Aorta (tissue), 5 donors: ENCODE measurements around the gene CPA5. TPM values are rescaled to one million over a fixed set of nuclear protein-coding genes. Genes with fewer than 3 reads are reported as not detected.

ENCODE experiments used
- ATAC-seq: fragments of 200-7000 bp; cut with Tn5 transposase; one replicate; pipeline ENCODE4 v1.9.1; 2022; ENCODE audit warnings: moderate library complexity; ENCODE audit not compliant: low FRiP score
- DNase-seq, 2 donors: peaks; one replicate each; pipeline ENCODE4 v3.0.0-alpha.2; 2020
- H3K27ac ChIP-seq, 2 donors: one replicate each; pipeline ENCODE4 v1.5.1; 2013; ENCODE audit warnings: low read length in 2 of 2, mild to moderate bottlenecking in 2 of 2, moderate library complexity in 2 of 2, control low read depth in 1 of 2, inconsistent platforms in 1 of 2, low read depth in 1 of 2
- H3K27me3 ChIP-seq, 2 donors: one replicate each; pipeline ENCODE4 v1.6.1; 2013; ENCODE audit warnings: control low read depth in 1 of 2, low read length in 1 of 2, mild to moderate bottlenecking in 1 of 2, moderate library complexity in 1 of 2; ENCODE audit not compliant: insufficient read depth in 2 of 2, control insufficient read depth in 1 of 2
- H3K36me3 ChIP-seq, 2 donors: one replicate each; pipeline ENCODE4 v1.6.1; 2013; ENCODE audit warnings: control low read depth in 1 of 2, low read length in 1 of 2, mild to moderate bottlenecking in 1 of 2; ENCODE audit not compliant: insufficient read depth in 2 of 2, control insufficient read depth in 1 of 2
- H3K4me1 ChIP-seq, 2 donors: one replicate each; pipeline ENCODE4 v1.6.1; 2013; ENCODE audit warnings: low read length in 2 of 2, control low read depth in 1 of 2, mild to moderate bottlenecking in 1 of 2, moderate library complexity in 1 of 2; ENCODE audit not compliant: insufficient read depth in 2 of 2, control insufficient read depth in 1 of 2
- H3K4me3 ChIP-seq, 2 donors: one replicate each; pipeline ENCODE4 v1.5.1; 2013; ENCODE audit warnings: low read length in 2 of 2, control low read depth in 1 of 2, mild to moderate bottlenecking in 1 of 2
- H3K9me3 ChIP-seq: one replicate; pipeline ENCODE4 v1.6.1; 2013; ENCODE audit warnings: mild to moderate bottlenecking, low read length; ENCODE audit not compliant: control insufficient read depth
- WGBS, 2 donors: extraction: QIAGEN DNeasy Blood & Tissue Kit; methylation state at CpG; one replicate each; pipeline ENCODE4 v1.1.7; 2013; 5-methylcytosine and 5-hydroxymethylcytosine counted together
- intact Hi-C, 2 donors: fragments of 100-400 bp; cut with DNase I; formaldehyde crosslinking; loops; one replicate each; pipeline versions ENCODE4 v1.14.2 to v1.15.0; 2022
- polyA plus RNA-seq, 2 donors: library from polyadenylated mRNA; stranded (reverse); fragments of 200-250 nt; gene quantifications; one replicate each; pipeline ENCODE4 v1.2.3, GENCODE V29; 2013
- total RNA-seq, 2 donors: library from RNA; stranded (reverse); fragmentation: NEBNext Ultra II Directional; extraction: Animal tissue kit (Norgen Biotek cat#: 25700); gene quantifications; one replicate each; pipeline ENCODE4 v1.2.1, GENCODE V29; 2021
- donor health status: healthy with polysubstance abuse.
- donor health status: Bipolar disorder and iron deficiency.
- donor health status: DM: no; HTN: no; CAD: no.
- donor health status: DM: no; HTN: no; CAD: no.
- donor health status: DM: yes; HTN: yes; CAD: no.

The CPA5 gene
- total and polyA plus RNA-seq, 4 donors, result not detected

DNA sequence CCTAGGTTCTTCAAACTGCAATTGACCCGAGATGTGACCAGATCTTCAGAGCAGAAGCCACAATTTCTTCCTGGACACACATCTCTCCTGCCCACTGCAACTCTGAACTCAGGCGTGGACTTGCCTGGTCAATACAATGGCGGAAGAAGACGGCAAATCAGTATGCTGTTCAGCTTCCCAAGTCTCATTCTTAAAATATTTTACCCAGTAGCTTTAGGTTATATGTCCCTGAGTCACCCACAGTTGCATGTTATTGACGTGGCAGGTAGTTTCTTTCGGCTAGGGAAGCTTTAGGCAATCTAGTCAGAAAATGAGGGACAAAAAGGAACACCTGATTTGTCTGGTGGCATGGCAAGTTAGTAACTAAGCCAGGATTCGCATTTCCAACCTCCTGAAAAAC lies 73.7 kb downstream of the CPA5 start:
- H3K27me3 ChIP-seq, result no peaks in the 10 kb centered on the region
- WGBS, 2 donors, result 97 to 98% methylated on average over 7 of the region's 7 CpGs
- no peak overlapping the region for H3K27ac ChIP-seq
- no peaks in the 10 kb centered on the region for H3K4me1 ChIP-seq
- no peak overlapping the region for H3K4me3 ChIP-seq
- H3K9me3 ChIP-seq, result no peaks in the 10 kb centered on the region
- no peaks in the 10 kb centered on the region for H3K36me3 ChIP-seq
- intact Hi-C loops, result no loop called here
- ATAC-seq (no peak), DNase-seq (no peak)

Other genes with a start within 250 kb of the CPA5 start
- gene TMEM209, start 139.4 kb upstream of the CPA5 start, total RNA-seq, result 10 to 100 TPM; 11.7 to 13.7 TPM
- 1 to 10 TPM; 3.8 to 5.6 TPM for gene TMEM209, start 139.4 kb upstream of the CPA5 start, polyA plus RNA-seq
- not detected for gene SSMEM1, start 137.0 kb upstream of the CPA5 start, total RNA-seq
- not detected for gene SSMEM1, start 137.0 kb upstream of the CPA5 start, polyA plus RNA-seq
- gene CPA2, start 78.0 kb upstream of the CPA5 start, total RNA-seq, result 1 to 10 TPM in 1 of 2 donors, under 1 TPM in 1; 0.72 to 1.0 TPM
- gene CPA2, start 78.0 kb upstream of the CPA5 start, polyA plus RNA-seq, result 1 to 10 TPM in 1 of 2 donors, under 1 TPM in 1; 0.38 to 2.8 TPM
- gene CPA4, start 51.7 kb upstream of the CPA5 start, total RNA-seq, result 1 to 10 TPM in 1 of 2 donors, under 1 TPM in 1; 0.45 to 1.0 TPM
- gene CPA4, start 51.7 kb upstream of the CPA5 start, polyA plus RNA-seq, result under 1 TPM in 1 of 2 donors, not detected in 1; 0.18 TPM
- 1 to 10 TPM; 3.6 to 5.9 TPM for gene CPA1, start 35.7 kb downstream of the CPA5 start, total RNA-seq
- gene CPA1, start 35.7 kb downstream of the CPA5 start, polyA plus RNA-seq, result 1 to 10 TPM; 6.5 to 9.4 TPM
- 1 to 10 TPM; 6.2 to 6.6 TPM for gene CEP41, start 96.2 kb downstream of the CPA5 start, total RNA-seq
- gene CEP41, start 96.2 kb downstream of the CPA5 start, polyA plus RNA-seq, result 1 to 10 TPM; 2.1 to 7.5 TPM
- 10 to 100 TPM in 1 of 2 donors, 1 to 10 TPM in 1; 9.0 to 23.0 TPM for gene MEST, start 147.3 kb downstream of the CPA5 start, total RNA-seq
- 1 to 10 TPM; 2.7 to 4.9 TPM for gene MEST, start 147.3 kb downstream of the CPA5 start, polyA plus RNA-seq